KMS-11 (cell line): ENCODE results near the gene CKLF.

Source experiments
- H2AFZ ChIP-seq: fragments of 200-600 bp; sonication (generic); 2 replicates; pipeline ENCODE4 v1.6.1; 2016; ENCODE audit warnings: antibody characterized with exemption, mixed run types, low read depth
- H3K27ac ChIP-seq: fragments of 200-600 bp; sonication (generic); 2 replicates; pipeline ENCODE4 v1.6.1; 2016; ENCODE audit warnings: mild to moderate bottlenecking, mixed run types
- H3K27me3 ChIP-seq: fragments of 200-600 bp; sonication (generic); 2 replicates; pipeline ENCODE4 v1.6.1; 2017; ENCODE audit warnings: mild to moderate bottlenecking, low read depth, mixed run types, moderate library complexity; ENCODE audit not compliant: insufficient read depth
- H3K36me3 ChIP-seq: fragments of 200-600 bp; sonication (generic); 2 replicates; pipeline ENCODE4 v1.6.1; 2017; ENCODE audit warnings: mild to moderate bottlenecking, mixed run types; ENCODE audit not compliant: insufficient read depth
- H3K4me1 ChIP-seq: fragments of 200-600 bp; sonication (generic); 2 replicates; pipeline ENCODE4 v1.6.1; 2016; ENCODE audit warnings: mild to moderate bottlenecking, low read depth, mixed run types; ENCODE audit not compliant: poor library complexity, severe bottlenecking
- H3K4me2 ChIP-seq: fragments of 200-600 bp; sonication (generic); 2 replicates; pipeline ENCODE4 v1.7.0; 2016; ENCODE audit warnings: mild to moderate bottlenecking, mixed run types
- H3K4me3 ChIP-seq: fragments of 200-600 bp; sonication (generic); IDR thresholded peaks from 2 replicates; pipeline ENCODE4 v1.6.1; 2017; ENCODE audit warnings: low read depth, low read length, mixed read lengths; ENCODE audit not compliant: insufficient read depth
- H3K79me2 ChIP-seq: fragments of 200-600 bp; sonication (generic); 2 replicates; pipeline ENCODE4 v1.6.1; 2016; ENCODE audit warnings: low read depth, mixed run types; ENCODE audit not compliant: insufficient read depth
- H3K9ac ChIP-seq: fragments of 200-600 bp; sonication (generic); 2 replicates; pipeline ENCODE4 v1.6.1; 2016; ENCODE audit warnings: mild to moderate bottlenecking, mixed run types
- H4K20me1 ChIP-seq: fragments of 200-600 bp; sonication (generic); 2 replicates; pipeline ENCODE4 v1.6.1; 2016; ENCODE audit warnings: mild to moderate bottlenecking, mixed run types; ENCODE audit not compliant: insufficient read depth
- TF ChIP-seq, protein P1 (sequence below): fragments of 200-600 bp; sonication (generic); conservative IDR thresholded peaks from 2 replicates; pipeline ENCODE4 v1.6.1; 2017; ENCODE audit warnings: low read depth, mild to moderate bottlenecking, antibody characterized with exemption, low read length, moderate library complexity, mixed read lengths

Gene CKLF

DNA sequence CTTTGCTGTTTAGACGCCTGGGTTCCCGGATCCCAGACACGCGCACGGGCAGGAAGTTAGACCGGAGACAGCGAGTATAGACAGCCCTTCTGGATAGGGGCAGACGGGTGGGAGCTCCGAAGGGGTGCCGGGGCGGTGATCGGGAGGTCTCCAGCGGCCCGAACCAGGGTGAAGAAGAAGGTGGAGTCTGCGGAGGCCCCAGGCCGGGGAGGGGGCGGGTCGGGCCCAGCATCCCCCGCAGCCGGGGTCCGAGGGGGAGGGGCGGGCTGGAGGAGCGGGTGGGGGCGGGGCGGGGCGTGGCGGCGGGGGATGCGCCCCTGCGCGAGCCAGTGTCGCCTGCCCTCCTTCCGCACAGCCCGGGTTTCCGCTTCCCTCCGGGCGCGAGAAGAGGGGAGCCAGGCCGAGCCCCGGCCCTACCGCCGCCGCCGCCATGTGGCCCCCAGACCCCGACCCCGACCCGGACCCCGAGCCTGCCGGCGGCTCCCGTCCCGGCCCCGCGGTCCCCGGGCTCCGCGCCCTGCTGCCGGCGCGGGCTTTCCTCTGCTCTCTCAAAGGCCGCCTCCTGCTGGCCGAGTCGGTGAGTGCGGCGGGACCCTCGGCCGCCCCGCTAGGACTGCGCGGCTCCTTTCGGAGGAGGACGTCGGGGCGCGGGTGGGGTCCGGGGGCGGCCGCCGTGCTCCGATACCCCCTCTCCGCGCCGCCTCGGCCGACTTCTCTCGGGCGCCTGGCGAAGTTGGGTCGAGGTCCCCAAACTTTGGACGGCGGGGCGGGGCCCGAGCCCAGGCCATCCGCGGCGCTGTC is 52.2 kb downstream of the CKLF start, which contains the start of gene CMTM3:
Gene CMTM3, plus strand, starts transcription at position 329 of the 801 bp plus-strand sequence. Its CDS starts 102 bp downstream, at position 431.
- Histone ChIP-seq H3K27ac (0 out of 2 replicates have a peak within 1 kb of the TSS, but pooled peaks have one; percentile 8), H3K4me3 (no peak within 1 kb of the TSS), H3K36me3 (no peaks in the 10 kb centered on the region), H3K4me2 (peak within 1 kb of the TSS; percentile 71), H3K9ac (peak within 1 kb of the TSS; percentile 52; the same call in 1 of the 2 replicates), H2AFZ (peak within 1 kb of the TSS; percentile 72), H3K4me1 (peaks cover 23% of the 10 kb centered on the region), H3K79me2 (no peaks in the 10 kb centered on the region), H4K20me1 (no peaks in the 10 kb centered on the region), H3K27me3 (no peaks in the 10 kb centered on the region; the same call in 1 of the 2 replicates)
- TF ChIP-seq, protein P1, sequence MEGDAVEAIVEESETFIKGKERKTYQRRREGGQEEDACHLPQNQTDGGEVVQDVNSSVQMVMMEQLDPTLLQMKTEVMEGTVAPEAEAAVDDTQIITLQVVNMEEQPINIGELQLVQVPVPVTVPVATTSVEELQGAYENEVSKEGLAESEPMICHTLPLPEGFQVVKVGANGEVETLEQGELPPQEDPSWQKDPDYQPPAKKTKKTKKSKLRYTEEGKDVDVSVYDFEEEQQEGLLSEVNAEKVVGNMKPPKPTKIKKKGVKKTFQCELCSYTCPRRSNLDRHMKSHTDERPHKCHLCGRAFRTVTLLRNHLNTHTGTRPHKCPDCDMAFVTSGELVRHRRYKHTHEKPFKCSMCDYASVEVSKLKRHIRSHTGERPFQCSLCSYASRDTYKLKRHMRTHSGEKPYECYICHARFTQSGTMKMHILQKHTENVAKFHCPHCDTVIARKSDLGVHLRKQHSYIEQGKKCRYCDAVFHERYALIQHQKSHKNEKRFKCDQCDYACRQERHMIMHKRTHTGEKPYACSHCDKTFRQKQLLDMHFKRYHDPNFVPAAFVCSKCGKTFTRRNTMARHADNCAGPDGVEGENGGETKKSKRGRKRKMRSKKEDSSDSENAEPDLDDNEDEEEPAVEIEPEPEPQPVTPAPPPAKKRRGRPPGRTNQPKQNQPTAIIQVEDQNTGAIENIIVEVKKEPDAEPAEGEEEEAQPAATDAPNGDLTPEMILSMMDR = peak; percentile 51

DNA sequence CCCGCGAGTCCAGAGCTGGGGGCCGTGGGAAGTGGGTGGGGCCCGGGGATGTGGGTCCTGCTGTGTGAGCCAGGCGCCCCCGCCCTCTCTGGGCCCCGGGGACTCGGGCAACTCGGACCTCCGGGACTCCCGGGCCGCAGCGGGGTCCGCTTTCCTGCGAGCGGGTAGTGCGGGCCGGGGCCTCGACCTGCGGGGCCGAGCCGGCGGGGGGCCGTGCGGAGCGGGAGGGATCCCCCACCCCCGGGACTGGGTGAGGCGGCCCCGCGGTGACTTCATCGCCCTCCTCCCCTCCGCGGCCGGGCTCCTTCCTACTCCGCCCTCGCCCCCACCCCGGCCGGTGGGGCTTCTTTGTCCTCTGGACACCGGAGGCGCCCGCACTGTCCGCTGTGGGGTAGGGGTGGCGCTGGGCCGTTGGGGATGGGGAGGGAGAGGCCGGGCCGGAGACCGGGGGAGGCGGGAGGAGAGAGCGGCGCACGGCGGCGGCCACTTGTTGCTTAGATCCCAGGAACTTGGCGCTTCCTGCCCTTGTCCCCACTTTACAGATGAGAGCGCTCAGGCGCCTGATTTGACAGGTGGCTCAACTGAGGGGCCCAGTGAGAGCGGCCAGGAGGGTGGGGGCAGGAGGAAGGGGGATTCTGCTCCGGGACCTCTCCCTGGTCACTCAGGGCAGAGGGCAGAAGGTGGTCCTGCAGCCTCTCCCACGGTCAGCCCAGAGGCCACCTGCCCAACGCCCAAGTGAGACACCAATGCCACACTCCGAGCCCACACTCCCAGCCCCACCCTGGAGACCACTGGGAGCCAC is 53.0 kb downstream of the CKLF start:
- H3K36me3 ChIP-seq = no peaks in the 10 kb centered on the region
- no peaks in the 10 kb centered on the region for H4K20me1 ChIP-seq
- peak overlapping the region; percentile 33; the same call in 1 of the 2 replicates for H3K4me2 ChIP-seq
- H3K4me1 ChIP-seq = peaks cover 23% of the 10 kb centered on the region
- H3K79me2 ChIP-seq = no peaks in the 10 kb centered on the region
- H3K4me3 ChIP-seq = no peak overlapping the region
- TF ChIP-seq, protein P1 = no peak; the same call in 1 of the 2 replicates
- H2AFZ ChIP-seq = peak overlapping the region; percentile 72
- H3K9ac ChIP-seq = peak overlapping the region; percentile 30; the same call in 1 of the 2 replicates
- no peaks in the 10 kb centered on the region; the same call in 1 of the 2 replicates for H3K27me3 ChIP-seq
- no peak overlapping the region for H3K27ac ChIP-seq

DNA sequence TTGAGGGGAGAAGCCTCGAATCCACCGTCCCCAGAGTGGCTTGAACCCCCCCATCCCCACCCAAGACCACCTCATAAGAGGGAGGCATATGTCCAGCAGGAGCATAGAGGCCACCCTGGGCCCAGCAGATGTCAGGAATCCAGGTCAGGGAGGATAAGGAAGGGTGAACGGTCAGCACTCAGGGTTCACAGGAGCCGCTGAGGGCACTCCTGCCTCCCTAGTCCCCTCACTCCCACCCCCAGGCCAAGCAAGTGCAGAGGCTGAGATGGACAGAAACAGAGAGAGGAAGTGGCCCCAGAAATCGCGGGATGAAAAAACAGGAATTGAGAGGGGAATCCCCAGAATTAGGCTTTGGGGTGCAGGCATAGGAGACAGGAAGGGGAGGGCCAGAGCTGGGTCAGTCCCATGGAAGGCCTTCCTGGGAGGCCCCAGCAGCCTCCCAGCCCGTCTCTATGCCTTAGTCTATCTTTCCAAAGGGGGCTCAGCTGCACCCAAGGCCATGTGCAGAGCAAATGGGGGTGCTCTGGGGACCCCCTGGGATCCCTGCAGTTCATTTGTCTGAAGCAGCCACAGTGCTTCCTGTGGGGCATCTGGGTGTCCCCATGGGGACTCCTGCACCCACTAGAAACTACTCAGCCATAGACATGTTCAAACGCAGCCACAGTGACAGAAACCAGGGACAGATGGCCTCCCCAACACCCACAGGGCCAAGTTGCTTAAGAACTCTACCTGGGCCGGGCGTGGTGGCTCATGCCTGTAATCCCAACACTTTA is 53.8 kb downstream of the CKLF start:
- H3K36me3 ChIP-seq = no peaks in the 10 kb centered on the region
- H3K27ac ChIP-seq = no peak overlapping the region
- H3K4me3 ChIP-seq = no peak overlapping the region
- no peaks in the 10 kb centered on the region; the same call in 1 of the 2 replicates for H3K27me3 ChIP-seq
- no peaks in the 10 kb centered on the region for H4K20me1 ChIP-seq
- peaks cover 23% of the 10 kb centered on the region for H3K4me1 ChIP-seq
- H3K79me2 ChIP-seq = no peaks in the 10 kb centered on the region
- H3K4me2 ChIP-seq = no peak overlapping the region
- H3K9ac ChIP-seq = no peak overlapping the region
- no peak overlapping the region for H2AFZ ChIP-seq
- TF ChIP-seq, protein P1 = no peak
